K562 (cell line): ENCODE results near the gene SUPT5H. TPM values are rescaled to one million over a fixed set of nuclear protein-coding genes. Genes with fewer than 3 reads are reported as not detected.

ENCODE experiments used
- AFF4 ChIP-seq: sonication (generic); formaldehyde crosslinking; IDR thresholded peaks from 2 replicates; pipeline ENCODE4 v1.8.0; 2023; ENCODE audit warnings: mild to moderate bottlenecking, missing genetic modification reagents
- BRD9 ChIP-seq: fragments of 450-650 bp; IDR thresholded peaks from 2 replicates; pipeline ENCODE4 v1.6.1; 2018; ENCODE audit warnings: low read depth; ENCODE audit not compliant: partially characterized antibody
- CHD2 ChIP-seq: IDR thresholded peaks from 2 replicates; pipeline ENCODE4 v1.6.1; 2011; ENCODE audit warnings: low read depth, low read length
- ELK1 ChIP-seq: sonication (generic); formaldehyde crosslinking; IDR thresholded peaks from 2 replicates; pipeline ENCODE4 v1.8.1; 2022; ENCODE audit warnings: missing genetic modification reagents
- FOXA1 ChIP-seq: fragments of 450-650 bp; IDR thresholded peaks from 2 replicates; pipeline ENCODE4 v1.6.1; 2016; ENCODE audit warnings: mild to moderate bottlenecking, borderline replicate concordance
- HNRNPK ChIP-seq: fragments of 200-400 bp; formaldehyde crosslinking; IDR thresholded peaks from one replicate; pipeline ENCODE4 v1.6.1; 2018; ENCODE audit warnings: mild to moderate bottlenecking, low read depth, low read length; ENCODE audit not compliant: poor library complexity, severe bottlenecking
- HNRNPUL1 ChIP-seq: fragments of 200-400 bp; formaldehyde crosslinking; IDR thresholded peaks from 2 replicates; pipeline ENCODE4 v1.6.1; 2017; ENCODE audit warnings: low read length
- JUN ChIP-seq, 2 experiments: sonication (generic) in 1 of 2; formaldehyde crosslinking in 1 of 2; IDR thresholded peaks; 2 replicates each; pipeline versions ENCODE4 v1.6.1 to v1.8.0; 2012 to 2022; ENCODE audit warnings: borderline replicate concordance in 2 of 2, mild to moderate bottlenecking in 2 of 2, improper control_type of control experiment in 1 of 2, low read depth in 1 of 2, low read length in 1 of 2, missing genetic modification reagents in 1 of 2
- NEUROD1 ChIP-seq: fragments of 150-350 bp; IDR thresholded peaks from 2 replicates; pipeline ENCODE4 v1.6.1; 2014; ENCODE audit warnings: borderline replicate concordance, low read length, low read depth; ENCODE audit not compliant: partially characterized antibody
- NR2C2 ChIP-seq, 2 experiments: fragments of 200-800 bp in 1 of 2; sonication (Bioruptor generic) in 1 of 2; sonication (generic) in 1 of 2; formaldehyde crosslinking in 1 of 2; IDR thresholded peaks; 2 replicates each; pipeline versions ENCODE4 v1.6.1 to v1.8.0; 2016 to 2022; ENCODE audit warnings: mild to moderate bottlenecking in 1 of 2, missing compliant biosample characterization in 1 of 2, missing genetic modification characterization in 1 of 2, missing genetic modification reagents in 1 of 2
- NR4A1 ChIP-seq, 2 experiments: fragments of 250-450 bp in 1 of 2; fragments of 450-650 bp in 1 of 2; sonication (Bioruptor Pico) in 1 of 2; IDR thresholded peaks; 2 replicates each; pipeline versions ENCODE4 v1.4.0 to v1.6.1; 2016 to 2020; ENCODE audit warnings: mild to moderate bottlenecking in 2 of 2, missing compliant biosample characterization in 1 of 2, missing genetic modification characterization in 1 of 2, moderate library complexity in 1 of 2
- TFE3 ChIP-seq: fragments of 450-650 bp; formaldehyde crosslinking; IDR thresholded peaks from 2 replicates; pipeline ENCODE4 v1.4.0; 2020; ENCODE audit warnings: mild to moderate bottlenecking, mixed read lengths
- ZNF316 ChIP-seq: fragments of 450-650 bp; IDR thresholded peaks from 2 replicates; pipeline ENCODE4 v1.6.1; 2016
- ZNF639 ChIP-seq, 2 experiments: fragments of 200-800 bp in 1 of 2; sonication (Bioruptor generic) in 1 of 2; sonication (generic) in 1 of 2; formaldehyde crosslinking in 1 of 2; IDR thresholded peaks in 1 of 2; conservative IDR thresholded peaks in 1 of 2; 2 replicates each; pipeline versions ENCODE4 v1.5.0 to v1.6.1; 2016 to 2020; ENCODE audit warnings: missing compliant biosample characterization in 1 of 2, missing genetic modification characterization in 1 of 2, missing genetic modification reagents in 1 of 2
- ZNF780A ChIP-seq: fragments of 250-450 bp; sonication (Bioruptor Pico); IDR thresholded peaks from 2 replicates; pipeline ENCODE4 v1.5.0; 2021; ENCODE audit warnings: mild to moderate bottlenecking
- polyA plus RNA-seq, 8 experiments: library from polyadenylated mRNA; depleted of rRNA in 4 of 8; stranded (reverse) in 5 of 8; unstranded in 3 of 8; fragments of >200 nt; fragmentation: Nextera tagmentation in 2 of 8; fragmentation: Illumina TruSeq in 1 of 8; extraction: Ambion mirVana in 2 of 8; extraction: Trizol in 1 of 8; gene quantifications; 2 replicates each; pipeline versions ENCODE4 v1.2.1 to v1.2.3, GENCODE V29; 2011 to 2014; ENCODE audit warnings: inconsistent platforms in 1 of 8, missing spikeins in 1 of 8
- total RNA-seq, 7 experiments: library from RNA; depleted of rRNA in 6 of 7; stranded (reverse); fragments of >200 nt in 6 of 7; fragmentation: Illumina TruSeq in 2 of 7; extraction: Trizol in 2 of 7; gene quantifications; 2 replicates each; pipeline versions ENCODE4 v1.2.1 to v1.2.3, GENCODE V29; 2011 to 2021; ENCODE audit warnings: low replicate concordance in 1 of 7

Gene SUPT5H
- total and polyA plus RNA-seq, 9 of the 15 experiments (the other 6 are each of a cell fraction or from before 2014, with no cell fraction given): 13.3 to 85.9 (median 35.9) TPM

GRCh38 chr19:39402346-39403300 is 42.8 kb upstream of the SUPT5H start (continued):
- TF ChIP-seq AFF4: peak; percentile 51; the same call in 1 of the 2 replicates
- no peak for TF ChIP-seq ZNF780A (CRISPR knock-in tag)
- TF ChIP-seq NR4A1 (CRISPR knock-in tag; IDR thresholded peaks at IDR 0.05): no peak
- TF ChIP-seq NR4A1 (tag; IDR thresholded peaks at IDR 0.05): peak; percentile 80
- peak; percentile 46 for TF ChIP-seq BRD9
- TF ChIP-seq JUN (IDR thresholded peaks at IDR 0.05; ENCODE audit: borderline replicate concordance, low read depth, low read length): peak; percentile 39; the same call in 1 of the 2 replicates
- TF ChIP-seq JUN (CRISPR knock-in tag; IDR thresholded peaks at IDR 0.05; ENCODE audit: borderline replicate concordance): no peak; the same call in 1 of the 2 replicates
- TF ChIP-seq ZNF639 (CRISPR knock-in tag; conservative IDR thresholded peaks at IDR 0.05 in 1 of 2, IDR thresholded peaks at IDR 0.05 in 1 of 2): peak in 1 of 2 experiments; percentile 62; a peak in 2 of 4 replicates
- no peak for TF ChIP-seq ZNF316
- TF ChIP-seq TFE3 (CRISPR knock-in tag): no peak
- TF ChIP-seq NEUROD1: peak; percentile 60
- no peak for TF ChIP-seq HNRNPK
- TF ChIP-seq CHD2: no peak; the same call in 1 of the 2 replicates
- TF ChIP-seq ELK1: no peak
- TF ChIP-seq NR2C2 (CRISPR knock-in tag; IDR thresholded peaks at IDR 0.05): peak; percentile 11; the same call in 1 of the 2 replicates
- TF ChIP-seq NR2C2 (tag; IDR thresholded peaks at IDR 0.05): no peak
- no peak for TF ChIP-seq HNRNPUL1
- TF ChIP-seq FOXA1: no peak
